ENCODE data around the gene NUP155.
"Not testable (repeated sequence)": the region's sequence is repeated elsewhere in the genome, so short reads cannot be mapped to it uniquely, and the experiment has no call there.

DNA sequence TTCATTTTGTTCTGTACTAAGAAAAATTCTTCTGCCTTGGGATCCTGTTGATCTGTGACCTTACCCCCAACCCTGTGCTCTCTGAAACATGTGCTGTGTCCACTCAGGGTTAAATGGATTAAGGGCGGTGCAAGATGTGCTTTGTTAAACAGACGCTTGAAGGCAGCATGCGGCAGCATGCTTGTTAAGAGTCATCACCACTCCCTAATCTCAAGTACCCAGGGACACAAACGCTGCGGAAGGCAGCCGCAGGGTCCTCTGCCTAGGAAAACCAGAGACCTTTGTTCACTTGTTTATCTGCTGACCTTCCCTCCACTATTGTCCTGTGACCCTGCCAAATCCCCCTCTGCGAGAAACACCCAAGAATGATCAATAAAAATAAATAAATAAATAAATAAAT lies 74.6 kb downstream of the NUP155 start:
- TF ChIP-seq, protein P1, sequence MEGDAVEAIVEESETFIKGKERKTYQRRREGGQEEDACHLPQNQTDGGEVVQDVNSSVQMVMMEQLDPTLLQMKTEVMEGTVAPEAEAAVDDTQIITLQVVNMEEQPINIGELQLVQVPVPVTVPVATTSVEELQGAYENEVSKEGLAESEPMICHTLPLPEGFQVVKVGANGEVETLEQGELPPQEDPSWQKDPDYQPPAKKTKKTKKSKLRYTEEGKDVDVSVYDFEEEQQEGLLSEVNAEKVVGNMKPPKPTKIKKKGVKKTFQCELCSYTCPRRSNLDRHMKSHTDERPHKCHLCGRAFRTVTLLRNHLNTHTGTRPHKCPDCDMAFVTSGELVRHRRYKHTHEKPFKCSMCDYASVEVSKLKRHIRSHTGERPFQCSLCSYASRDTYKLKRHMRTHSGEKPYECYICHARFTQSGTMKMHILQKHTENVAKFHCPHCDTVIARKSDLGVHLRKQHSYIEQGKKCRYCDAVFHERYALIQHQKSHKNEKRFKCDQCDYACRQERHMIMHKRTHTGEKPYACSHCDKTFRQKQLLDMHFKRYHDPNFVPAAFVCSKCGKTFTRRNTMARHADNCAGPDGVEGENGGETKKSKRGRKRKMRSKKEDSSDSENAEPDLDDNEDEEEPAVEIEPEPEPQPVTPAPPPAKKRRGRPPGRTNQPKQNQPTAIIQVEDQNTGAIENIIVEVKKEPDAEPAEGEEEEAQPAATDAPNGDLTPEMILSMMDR (IDR thresholded peaks at IDR 0.05): not testable (repeated sequence)
- TF ChIP-seq POLR2A (IDR thresholded peaks at IDR 0.05): not testable (repeated sequence)
